Ishikawa (cell line): ENCODE measurements around the gene YBX2.

Experiments used
- CEBPB ChIP-seq: IDR thresholded peaks from 2 replicates; pipeline ENCODE4 v1.6.1; 2012
- RAD21 ChIP-seq: IDR thresholded peaks from 2 replicates; pipeline ENCODE4 v1.6.1; 2012; ENCODE audit warnings: low read depth
- REST ChIP-seq: IDR thresholded peaks from 2 replicates; pipeline ENCODE4 v1.6.1; 2012; ENCODE audit warnings: low read depth, mild to moderate bottlenecking
- TAF1 ChIP-seq: IDR thresholded peaks from 2 replicates; pipeline ENCODE4 v1.6.1; 2012; ENCODE audit warnings: low read depth, mild to moderate bottlenecking
- YY1 ChIP-seq: IDR thresholded peaks from 2 replicates; pipeline ENCODE4 v1.6.1; 2012; ENCODE audit warnings: low read depth

GRCh38 chr17:7293816-7294613 is 424 bp downstream of the YBX2 start:
- TF ChIP-seq RAD21 (no peak), CEBPB (no peak), REST (no peak), TAF1 (no peak), YY1 (no peak)
